OCI-LY1 (cell line): Measurements from ENCODE around the gene LONRF2.

Experiments
- CTCF ChIP-seq: fragments of 200-600 bp; sonication (generic), shearing (Covaris generic); IDR thresholded peaks from 2 replicates; pipeline ENCODE4 v1.5.1; 2017; ENCODE audit warnings: mild to moderate bottlenecking, antibody characterized with exemption, low read length, moderate library complexity, mixed read lengths
- EZH2 ChIP-seq: fragments of 200-600 bp; sonication (generic), shearing (Covaris generic); IDR thresholded peaks from 2 replicates; pipeline ENCODE4 v1.8.0; 2017; ENCODE audit warnings: borderline replicate concordance, mixed run types, mild to moderate bottlenecking, antibody characterized with exemption, low read length, moderate library complexity, mixed read lengths

GRCh38 chr2:100265226-100265625, 57.1 kb downstream of the LONRF2 start:
- no peak for TF ChIP-seq CTCF
- no peak for TF ChIP-seq EZH2
